ENCODE data around the gene BPIFA1. TPM values are rescaled to one million over a fixed set of nuclear protein-coding genes. Genes with fewer than 3 reads are reported as not detected.

The BPIFA1 gene
- total RNA-seq, result not detected

GRCh38 chr20:33235696-33236095, at the start of gene BPIFA1:
Gene BPIFA1 (plus strand): TSS chr20:33235996. CDS start chr20:33237712, 1,716 bp downstream.
- H3K4me3 Mint-ChIP-seq, result no peak within 1 kb of the TSS
- peaks cover 9% of the 10 kb centered on the region for H3K4me1 Mint-ChIP-seq
- ChIA-PET CTCF (no interaction called here), POLR2A (no interaction called here)
- no peaks in the 10 kb centered on the region for H3K9me3 Mint-ChIP-seq
- DNase-seq, result no peak
- no peaks in the 10 kb centered on the region for H3K36me3 Mint-ChIP-seq (ENCODE audit: low read depth)
- peaks cover 19% of the 10 kb centered on the region for H3K27me3 Mint-ChIP-seq
- no peak within 1 kb of the TSS for H3K27ac Mint-ChIP-seq

- ChIA-PET POLR2A (no interaction called here), CTCF (no interaction called here)
- no peaks in the 10 kb centered on the region for H3K36me3 Mint-ChIP-seq (ENCODE audit: low read depth)
- H3K4me3 Mint-ChIP-seq, result no peak overlapping the region
- no peaks in the 10 kb centered on the region for H3K9me3 Mint-ChIP-seq
- no peak overlapping the region for H3K27ac Mint-ChIP-seq
- no peaks in the 10 kb centered on the region for H3K4me1 Mint-ChIP-seq
- DNase-seq, result no peak
- H3K27me3 Mint-ChIP-seq, result peaks cover 6% of the 10 kb centered on the region
Observed at GRCh38 chr20:33187491-33187890, 48.3 kb upstream of the BPIFA1 start.

- H3K4me3 Mint-ChIP-seq, result no peak overlapping the region
- no peaks in the 10 kb centered on the region for H3K4me1 Mint-ChIP-seq
Observed at GRCh38 chr20:33188421-33188820, 47.4 kb upstream of the BPIFA1 start.

GRCh38 chr20:33191484-33191883, 44.3 kb upstream of the BPIFA1 start:
- Mint-ChIP-seq H3K27me3 (peaks cover 9% of the 10 kb centered on the region), H3K9me3 (no peaks in the 10 kb centered on the region), H3K27ac (no peak overlapping the region), H3K4me3 (no peak overlapping the region), H3K36me3 (ENCODE audit: low read depth) (no peaks in the 10 kb centered on the region), H3K4me1 (no peaks in the 10 kb centered on the region)
- POLR2A ChIA-PET, result no interaction called here
- CTCF ChIA-PET, result interaction anchor here (0.7 kb wide), 1 partner anchor 708 kb away, joined by 4 read pairs; no protein-coding TSS in a partner anchor
- DNase-seq, result no peak

More at GRCh38 chr20:33188421-33188820, 47.4 kb upstream of the BPIFA1 start:
- no peak for DNase-seq
- Mint-ChIP-seq H3K36me3 (ENCODE audit: low read depth) (no peaks in the 10 kb centered on the region), H3K9me3 (no peaks in the 10 kb centered on the region), H3K27ac (no peak overlapping the region), H3K27me3 (peaks cover 6% of the 10 kb centered on the region)
- POLR2A ChIA-PET, result no interaction called here
- CTCF ChIA-PET, result no interaction called here

- H3K27ac Mint-ChIP-seq, result no peak overlapping the region
- ChIA-PET POLR2A (no interaction called here), CTCF (interaction anchor here (0.7 kb wide), 1 partner anchor 707 kb away, joined by 4 read pairs; no protein-coding TSS in a partner anchor)
- H3K9me3 Mint-ChIP-seq, result no peaks in the 10 kb centered on the region
- H3K4me1 Mint-ChIP-seq, result no peaks in the 10 kb centered on the region
- H3K4me3 Mint-ChIP-seq, result no peak overlapping the region
- peaks cover 9% of the 10 kb centered on the region for H3K27me3 Mint-ChIP-seq
- no peak for DNase-seq
- H3K36me3 Mint-ChIP-seq (ENCODE audit: low read depth), result no peaks in the 10 kb centered on the region
Observed at GRCh38 chr20:33191955-33192354, 43.8 kb upstream of the BPIFA1 start.

- Mint-ChIP-seq H3K27me3 (peaks cover 9% of the 10 kb centered on the region), H3K4me3 (no peak overlapping the region), H3K4me1 (no peaks in the 10 kb centered on the region), H3K9me3 (no peaks in the 10 kb centered on the region), H3K36me3 (ENCODE audit: low read depth) (no peaks in the 10 kb centered on the region), H3K27ac (no peak overlapping the region)
- no peak for DNase-seq
- ChIA-PET CTCF (no interaction called here), POLR2A (no interaction called here)
Observed at GRCh38 chr20:33192912-33193501, 42.8 kb upstream of the BPIFA1 start.

GRCh38 chr20:33199026-33199425, 36.8 kb upstream of the BPIFA1 start:
- ChIA-PET POLR2A (no interaction called here), CTCF (no interaction called here)
- H3K27me3 Mint-ChIP-seq, result peaks cover 11% of the 10 kb centered on the region
- H3K27ac Mint-ChIP-seq, result no peak overlapping the region
- DNase-seq, result no peak
- H3K4me3 Mint-ChIP-seq, result no peak overlapping the region
- no peaks in the 10 kb centered on the region for H3K4me1 Mint-ChIP-seq
- H3K36me3 Mint-ChIP-seq (ENCODE audit: low read depth), result no peaks in the 10 kb centered on the region
- H3K9me3 Mint-ChIP-seq, result no peaks in the 10 kb centered on the region

- Mint-ChIP-seq H3K4me3 (no peak overlapping the region), H3K27me3 (peaks cover 16% of the 10 kb centered on the region), H3K9me3 (no peaks in the 10 kb centered on the region), H3K36me3 (ENCODE audit: low read depth) (no peaks in the 10 kb centered on the region), H3K27ac (no peak overlapping the region), H3K4me1 (no peaks in the 10 kb centered on the region)
- POLR2A ChIA-PET, result no interaction called here
- no peak for DNase-seq
- CTCF ChIA-PET, result no interaction called here
Observed at GRCh38 chr20:33202451-33202850, 33.3 kb upstream of the BPIFA1 start.

- Mint-ChIP-seq H3K27ac (no peak overlapping the region), H3K9me3 (no peaks in the 10 kb centered on the region), H3K36me3 (ENCODE audit: low read depth) (no peaks in the 10 kb centered on the region), H3K4me1 (no peaks in the 10 kb centered on the region), H3K27me3 (peaks cover 16% of the 10 kb centered on the region), H3K4me3 (no peak overlapping the region)
- POLR2A ChIA-PET, result no interaction called here
- CTCF ChIA-PET, result no interaction called here
- DNase-seq, result no peak
Observed at GRCh38 chr20:33203444-33203843, 32.4 kb upstream of the BPIFA1 start.

- POLR2A ChIA-PET, result no interaction called here
- DNase-seq, result peak; percentile 46
- H3K27me3 Mint-ChIP-seq, result peaks cover 25% of the 10 kb centered on the region
- H3K27ac Mint-ChIP-seq, result no peak overlapping the region
- no peak overlapping the region for H3K4me3 Mint-ChIP-seq
- H3K36me3 Mint-ChIP-seq (ENCODE audit: low read depth), result no peaks in the 10 kb centered on the region
- CTCF ChIA-PET, result interaction anchor here (0.6 to 1.3 kb wide), 2 partner anchors 308 to 309 kb away, joined by 3 to 5 read pairs; no protein-coding TSS in a partner anchor
- H3K9me3 Mint-ChIP-seq, result no peaks in the 10 kb centered on the region
- no peaks in the 10 kb centered on the region for H3K4me1 Mint-ChIP-seq
Observed at GRCh38 chr20:33209789-33210188, 26.0 kb upstream of the BPIFA1 start.

GRCh38 chr20:33210371-33210770, 25.4 kb upstream of the BPIFA1 start:
- no peaks in the 10 kb centered on the region for H3K9me3 Mint-ChIP-seq
- H3K4me1 Mint-ChIP-seq, result no peaks in the 10 kb centered on the region
- ChIA-PET POLR2A (no interaction called here), CTCF (interaction anchor here (0.7 kb wide), 1 partner anchor 432 kb away, joined by 3 read pairs; no protein-coding TSS in a partner anchor)
- H3K4me3 Mint-ChIP-seq, result no peak overlapping the region
- DNase-seq, result no peak
- H3K27ac Mint-ChIP-seq, result no peak overlapping the region
- H3K36me3 Mint-ChIP-seq (ENCODE audit: low read depth), result no peaks in the 10 kb centered on the region
- H3K27me3 Mint-ChIP-seq, result peaks cover 23% of the 10 kb centered on the region

GRCh38 chr20:33211817-33212424, 23.9 kb upstream of the BPIFA1 start:
- CTCF ChIA-PET, result interaction anchor here (1.0 kb wide), 2 partner anchors 9 to 310 kb away, joined by 3 read pairs; no protein-coding TSS in a partner anchor
- Mint-ChIP-seq H3K27me3 (peaks cover 27% of the 10 kb centered on the region), H3K36me3 (ENCODE audit: low read depth) (no peaks in the 10 kb centered on the region), H3K4me3 (no peak overlapping the region), H3K4me1 (no peaks in the 10 kb centered on the region), H3K9me3 (no peaks in the 10 kb centered on the region), H3K27ac (no peak overlapping the region)
- POLR2A ChIA-PET, result no interaction called here
- peak; percentile 23 for DNase-seq

- POLR2A ChIA-PET, result no interaction called here
- no peak within 1 kb of the TSS for H3K4me3 Mint-ChIP-seq
- H3K36me3 Mint-ChIP-seq (ENCODE audit: low read depth), result no peaks in the 10 kb centered on the region
- CTCF ChIA-PET, result no interaction called here
- no peak within 1 kb of the TSS for H3K27ac Mint-ChIP-seq
- no peaks in the 10 kb centered on the region for H3K4me1 Mint-ChIP-seq
- DNase-seq, result no peak
- H3K27me3 Mint-ChIP-seq, result peaks cover 16% of the 10 kb centered on the region
- H3K9me3 Mint-ChIP-seq, result no peaks in the 10 kb centered on the region
Observed at GRCh38 chr20:33217052-33217451, 18.7 kb upstream of the BPIFA1 start, which contains the start of gene BPIFA3. Gene BPIFA3 (plus strand): TSS chr20:33217352. CDS start chr20:33217537, 185 bp downstream.

GRCh38 chr20:33224399-33224798, 11.4 kb upstream of the BPIFA1 start:
- Mint-ChIP-seq H3K36me3 (ENCODE audit: low read depth) (no peaks in the 10 kb centered on the region), H3K4me1 (no peaks in the 10 kb centered on the region), H3K27me3 (peaks cover 16% of the 10 kb centered on the region), H3K27ac (no peak overlapping the region), H3K9me3 (no peaks in the 10 kb centered on the region), H3K4me3 (no peak overlapping the region)
- ChIA-PET CTCF (no interaction called here), POLR2A (no interaction called here)
- DNase-seq, result no peak

Data from activated CD4-positive, alpha-beta memory T cell treated with anti-CD3 and anti-CD28 coated beads, Interleukin-2, amount 10 ng/mL, durations not matched to agents 7 days and 5 days (primary cell).